HEK293 (cell line): ENCODE measurements around the gene EGFR.
A peak's percentile ranks its signal among the peaks of the same experiment; 100 is the strongest.

Source experiments
- CTCF ChIA-PET: fragments of 350-600 bp; formaldehyde crosslinking; extraction: SDS; loops from one replicate; lab custom pipeline; 2021; ENCODE audit warnings: antibody characterized with exemption; lab: Yijun Ruan, JAX
- POLR2A ChIA-PET: fragments of 300-600 bp; formaldehyde crosslinking; extraction: SDS; loops from one replicate; lab custom pipeline; 2020; ENCODE audit warnings: antibody characterized with exemption, inconsistent platforms; lab: Yijun Ruan, JAX
- H3K27ac ChIP-seq: fragments of 200-500 bp; sonication (Bioruptor generic); 2 replicates; pipeline ENCODE4 v1.5.1; 2014; ENCODE audit warnings: low read depth, low read length, control low read depth, inconsistent platforms; ENCODE audit errors: extremely low read depth
- H3K36me3 ChIP-seq, 2 experiments: fragments of 200-500 bp in 1 of 2; sonication (Bioruptor generic) in 1 of 2; 1 replicate in 1 of 2; 2 replicates in 1 of 2; pipeline ENCODE4 v1.5.1; 2014 to 2017; ENCODE audit warnings: inconsistent platforms in 2 of 2, low read length in 2 of 2; ENCODE audit not compliant: control insufficient read depth in 2 of 2, insufficient read depth in 1 of 2
- H3K4me1 ChIP-seq: fragments of 200-500 bp; sonication (Bioruptor generic); 2 replicates; pipeline ENCODE4 v1.5.1; 2014; ENCODE audit warnings: mild to moderate bottlenecking, low read length, inconsistent platforms; ENCODE audit not compliant: control insufficient read depth, insufficient read depth
- H3K4me3 ChIP-seq: 2 replicates; pipeline ENCODE4 v1.5.1; 2011; ENCODE audit warnings: low read depth, mild to moderate bottlenecking, control low read depth, low read length, moderate library complexity
- H3K9me3 ChIP-seq: fragments of 200-500 bp; sonication (Bioruptor generic); 2 replicates; pipeline ENCODE4 v1.5.1; 2014; ENCODE audit warnings: low read depth, low read length, inconsistent platforms; ENCODE audit not compliant: control insufficient read depth, insufficient read depth
- ELK4 ChIP-seq: IDR thresholded peaks from 2 replicates; pipeline ENCODE4 v1.6.1; 2011; ENCODE audit warnings: mild to moderate bottlenecking, low read depth, low read length, borderline replicate concordance
- FEZF1 ChIP-seq: fragments of 450-650 bp; formaldehyde crosslinking; IDR thresholded peaks from 2 replicates; pipeline ENCODE4 v1.5.1; 2016; ENCODE audit warnings: missing biosample characterization, missing genetic modification characterization
- GLIS1 ChIP-seq: fragments of 450-650 bp; formaldehyde crosslinking; IDR thresholded peaks from 2 replicates; pipeline ENCODE4 v1.5.1; 2016; ENCODE audit warnings: missing biosample characterization, missing genetic modification characterization
- HOXD13 ChIP-seq: sonication (generic); formaldehyde crosslinking; IDR thresholded peaks from 2 replicates; pipeline ENCODE4 v1.8.0; 2022; ENCODE audit warnings: missing genetic modification reagents, borderline replicate concordance
- IKZF3 ChIP-seq: fragments of 450-650 bp; IDR thresholded peaks from 2 replicates; pipeline ENCODE4 v1.5.0; 2018; ENCODE audit warnings: missing biosample characterization, mild to moderate bottlenecking, missing genetic modification characterization, moderate library complexity
- OVOL3 ChIP-seq: fragments of 450-650 bp; formaldehyde crosslinking; IDR thresholded peaks from 2 replicates; pipeline ENCODE4 v1.5.1; 2016; ENCODE audit warnings: missing biosample characterization, missing genetic modification characterization
- PRDM4 ChIP-seq: fragments of 450-650 bp; formaldehyde crosslinking; IDR thresholded peaks from 2 replicates; pipeline ENCODE4 v1.5.1; 2017; ENCODE audit warnings: missing biosample characterization, missing genetic modification characterization
- PRDM6 ChIP-seq: fragments of 450-650 bp; formaldehyde crosslinking; IDR thresholded peaks from 2 replicates; pipeline ENCODE4 v1.5.1; 2017; ENCODE audit warnings: missing biosample characterization, missing genetic modification characterization
- RBAK ChIP-seq: fragments of 450-650 bp; formaldehyde crosslinking; IDR thresholded peaks from 2 replicates; pipeline ENCODE4 v1.5.1; 2016; ENCODE audit warnings: missing biosample characterization, missing genetic modification characterization
- SP2 ChIP-seq: fragments of 450-650 bp; formaldehyde crosslinking; IDR thresholded peaks from 2 replicates; pipeline ENCODE4 v1.5.1; 2016; ENCODE audit warnings: missing biosample characterization, missing genetic modification characterization
- SP7 ChIP-seq: fragments of 450-650 bp; formaldehyde crosslinking; IDR thresholded peaks from 2 replicates; pipeline ENCODE4 v1.5.1; 2016; ENCODE audit warnings: missing biosample characterization, missing genetic modification characterization
- TRIM28 ChIP-seq: IDR thresholded peaks from 2 replicates; pipeline ENCODE4 v1.6.1; 2011; ENCODE audit warnings: low read length, control low read depth, borderline replicate concordance
- ZIC2 ChIP-seq: fragments of 450-650 bp; formaldehyde crosslinking; IDR thresholded peaks from 2 replicates; pipeline ENCODE4 v1.5.1; 2016; ENCODE audit warnings: missing biosample characterization, missing genetic modification characterization
- ZNF138 ChIP-seq: fragments of 450-650 bp; formaldehyde crosslinking; IDR thresholded peaks from 2 replicates; pipeline ENCODE4 v1.5.1; 2016; ENCODE audit warnings: missing biosample characterization, missing genetic modification characterization, borderline replicate concordance
- ZNF174 ChIP-seq: fragments of 450-650 bp; formaldehyde crosslinking; IDR thresholded peaks from 2 replicates; pipeline ENCODE4 v1.5.0; 2017; ENCODE audit warnings: missing biosample characterization, mild to moderate bottlenecking, missing genetic modification characterization
- ZNF24 ChIP-seq: fragments of 450-650 bp; formaldehyde crosslinking; IDR thresholded peaks from 2 replicates; pipeline ENCODE4 v1.5.1; 2016; ENCODE audit warnings: missing biosample characterization, missing genetic modification characterization
- ZNF341 ChIP-seq: fragments of 450-650 bp; formaldehyde crosslinking; IDR thresholded peaks from 2 replicates; pipeline ENCODE4; 2016; ENCODE audit warnings: low read depth, missing biosample characterization, missing genetic modification characterization
- ZNF37A ChIP-seq: fragments of 450-650 bp; IDR thresholded peaks from 2 replicates; pipeline ENCODE4 v1.5.1; 2018; ENCODE audit warnings: missing biosample characterization, missing genetic modification characterization
- ZNF398 ChIP-seq: fragments of 450-650 bp; formaldehyde crosslinking; IDR thresholded peaks from 2 replicates; pipeline ENCODE4 v1.5.1; 2017; ENCODE audit warnings: missing biosample characterization, missing genetic modification characterization
- ZNF549 ChIP-seq: fragments of 450-650 bp; IDR thresholded peaks from 2 replicates; pipeline ENCODE4 v1.5.1; 2018; ENCODE audit warnings: missing biosample characterization, missing genetic modification characterization, mild to moderate bottlenecking, inconsistent platforms, moderate library complexity
- ZNF654 ChIP-seq: fragments of 450-650 bp; formaldehyde crosslinking; IDR thresholded peaks from 2 replicates; pipeline ENCODE4 v1.5.1; 2016; ENCODE audit warnings: low read depth, missing biosample characterization, missing genetic modification characterization
- ZNF660 ChIP-seq: fragments of 450-650 bp; IDR thresholded peaks from 2 replicates; pipeline ENCODE4 v1.5.1; 2018; ENCODE audit warnings: missing biosample characterization, mild to moderate bottlenecking, missing genetic modification characterization
- ZNF664 ChIP-seq: fragments of 450-650 bp; formaldehyde crosslinking; IDR thresholded peaks from 2 replicates; pipeline ENCODE4 v1.5.1; 2016; ENCODE audit warnings: missing biosample characterization, missing genetic modification characterization
- ZNF792 ChIP-seq: fragments of 450-650 bp; formaldehyde crosslinking; IDR thresholded peaks from 2 replicates; pipeline ENCODE4 v1.5.1; 2016; ENCODE audit warnings: missing biosample characterization, missing genetic modification characterization
- ZSCAN16 ChIP-seq: fragments of 450-650 bp; formaldehyde crosslinking; IDR thresholded peaks from 2 replicates; pipeline ENCODE4 v1.5.1; 2016; ENCODE audit warnings: missing biosample characterization, missing genetic modification characterization
- ZSCAN23 ChIP-seq: fragments of 450-650 bp; formaldehyde crosslinking; IDR thresholded peaks from 2 replicates; pipeline ENCODE4 v1.5.1; 2016; ENCODE audit warnings: missing biosample characterization, missing genetic modification characterization

Gene EGFR

DNA sequence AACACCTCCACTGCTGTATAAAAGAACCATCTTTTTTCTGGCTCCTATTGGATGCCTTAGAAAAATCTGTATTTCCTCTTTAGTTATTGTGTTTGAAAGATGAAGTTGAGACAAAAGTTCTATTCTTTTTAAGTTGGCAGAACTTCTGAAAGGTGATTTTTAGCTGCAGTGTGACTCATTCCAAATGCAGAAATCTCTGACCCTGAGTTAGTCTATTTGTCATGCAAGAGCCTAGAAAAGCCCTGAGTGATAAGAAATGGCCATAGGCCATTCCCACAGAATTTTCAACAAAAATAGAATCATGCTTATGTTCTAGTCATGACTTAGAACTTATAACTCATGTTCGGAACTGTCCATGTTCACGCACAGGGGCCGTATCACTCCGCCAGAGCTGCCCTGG lies 89.1 kb downstream of the EGFR start:
- Histone ChIP-seq H3K4me3 (no peak overlapping the region), H3K27ac (no peak overlapping the region), H3K9me3 (no peaks in the 10 kb centered on the region), H3K36me3 (no peaks in the 10 kb centered on the region), H3K4me1 (peaks cover 30% of the 10 kb centered on the region)
- ChIA-PET POLR2A (no interaction called here), CTCF (no interaction called here)
- TF ChIP-seq TRIM28 (no peak), ZNF664 (tag by site-specific recombination) (no peak)

GRCh38 chr7:55108401-55108800 lies 89.6 kb downstream of the EGFR start:
- CTCF ChIA-PET, result interaction anchor here (0.6 kb wide), 1 partner anchor 38 kb away, joined by 3 read pairs; no protein-coding TSS in a partner anchor
- no peak overlapping the region for H3K27ac ChIP-seq
- POLR2A ChIA-PET, result no interaction called here
- H3K9me3 ChIP-seq, result no peaks in the 10 kb centered on the region
- no peak overlapping the region for H3K4me3 ChIP-seq
- TF ChIP-seq ZNF792 (tag by site-specific recombination), result no peak
- TF ChIP-seq ZNF174 (tag by site-specific recombination), result no peak
- TF ChIP-seq ZNF654, result no peak
- no peak for TF ChIP-seq RBAK
- TF ChIP-seq ELK4, result no peak
- TF ChIP-seq ZNF138 (tag by site-specific recombination), result no peak
- TF ChIP-seq SP2, result no peak
- TF ChIP-seq GLIS1 (tag by site-specific recombination), result no peak
- no peak for TF ChIP-seq ZSCAN23
- no peak for TF ChIP-seq ZNF660 (tag by site-specific recombination)
- no peak for TF ChIP-seq ZNF398 (tag by site-specific recombination)
- no peak for TF ChIP-seq HOXD13 (CRISPR knock-in tag)
- no peak for TF ChIP-seq ZNF37A
- TF ChIP-seq, all 188 proteins: peak for 0
- Histone ChIP-seq H3K4me1 (peaks cover 30% of the 10 kb centered on the region), H3K36me3 (no peaks in the 10 kb centered on the region)

- TF ChIP-seq ZNF549 (tag by site-specific recombination), result no peak
- peak; percentile 99 for TF ChIP-seq FEZF1 (tag by site-specific recombination)
- 0 out of 2 replicates have a peak, but pooled peaks have one; percentile 16 for TF ChIP-seq ZSCAN16 (tag by site-specific recombination)
- peak; percentile 69 for TF ChIP-seq ZNF341 (tag by site-specific recombination)
- TF ChIP-seq ZNF24, result no peak
- 0 out of 2 replicates have a peak, but pooled peaks have one; percentile 22 for TF ChIP-seq IKZF3 (tag by site-specific recombination)
- no peak for TF ChIP-seq PRDM4 (tag by site-specific recombination)
- 0 out of 2 replicates have a peak, but pooled peaks have one; percentile 15 for TF ChIP-seq PRDM6 (tag by site-specific recombination)
- TF ChIP-seq GLIS1 (tag by site-specific recombination), result peak; percentile 47
- TF ChIP-seq SP7 (tag by site-specific recombination), result peak; percentile 50; the same call in 1 of the 2 replicates
- TF ChIP-seq OVOL3 (tag by site-specific recombination), result no peak
- TF ChIP-seq ZIC2 (tag by site-specific recombination), result peak; percentile 83
Observed at GRCh38 chr7:55108818-55109217, 90.0 kb downstream of the EGFR start.

More at GRCh38 chr7:55108818-55109217, 90.0 kb downstream of the EGFR start:
- Histone ChIP-seq H3K36me3 (no peaks in the 10 kb centered on the region), H3K9me3 (no peaks in the 10 kb centered on the region), H3K4me3 (no peak overlapping the region), H3K4me1 (peaks cover 30% of the 10 kb centered on the region), H3K27ac (no peak overlapping the region)
- ChIA-PET CTCF (interaction anchor here (0.6 kb wide), 1 partner anchor 39 kb away, joined by 3 read pairs; no protein-coding TSS in a partner anchor), POLR2A (no interaction called here)
